GM19328 (cell line): Measurements from ENCODE around the gene SERPINB7.

ENCODE experiments used
- ATAC-seq: cut with Tn5 transposase; IDR thresholded peaks from one replicate; pipeline ENCODE4 v1.9.1; 2021; ENCODE audit warnings: mild to moderate bottlenecking, moderate library complexity; ENCODE audit not compliant: unreplicated experiment

Gene SERPINB7

GRCh38 chr18:63843008-63843407 lies 67.8 kb downstream of the SERPINB7 start:
- ATAC-seq, result no peak

- ATAC-seq, result peak; percentile 53
Observed at GRCh38 chr18:63844254-63844653, 69.0 kb downstream of the SERPINB7 start.

- ATAC-seq, result no peak
Observed at GRCh38 chr18:63848159-63848558, 72.9 kb downstream of the SERPINB7 start.

GRCh38 chr18:63850020-63850419 lies 74.8 kb downstream of the SERPINB7 start:
- peak; percentile 52 for ATAC-seq

- ATAC-seq, result no peak
Observed at GRCh38 chr18:63850636-63851035, 75.4 kb downstream of the SERPINB7 start.
